DOHH2 (cell line): Measurements from ENCODE around the gene CENPM.

Source experiments
- CTCF ChIP-seq: fragments of 200-600 bp; sonication (generic); IDR thresholded peaks from one replicate; pipeline ENCODE4 v1.5.1; 2014; ENCODE audit warnings: antibody characterized with exemption, mild to moderate bottlenecking, low read depth, low read length; ENCODE audit not compliant: poor library complexity, severe bottlenecking
- EZH2phosphoT487 ChIP-seq: fragments of 200-600 bp; sonication (generic); IDR thresholded peaks from 2 replicates; pipeline ENCODE4 v1.6.1; 2017; ENCODE audit warnings: borderline replicate concordance, mild to moderate bottlenecking, antibody characterized with exemption, low read length, moderate library complexity, mixed read lengths

GRCh38 chr22:41905411-41906202 is 41.3 kb downstream of the CENPM start:
- TF ChIP-seq CTCF (peak; percentile 14), EZH2phosphoT487 (no peak)
